Spleen (tissue), 11 donors: ENCODE data around the gene DPY19L3. TPM values are rescaled to one million over a fixed set of nuclear protein-coding genes. Genes with fewer than 3 reads are reported as not detected.

Experiments used
- DNase-seq: peaks from one replicate; pipeline ENCODE4 v3.0.0-alpha.2; 2020
- H3K27ac ChIP-seq, 8 donors: fragments of 200-600 bp; sonication (generic) in 7 of 8; 1 replicate in 4 of 8; 2 replicates in 4 of 8; pipeline versions ENCODE4 v1.5.0 to v1.8.0; 2016 to 2021; ENCODE audit warnings: inconsistent platforms in 4 of 8, mild to moderate bottlenecking in 4 of 8, moderate library complexity in 1 of 8
- H3K27me3 ChIP-seq, 7 donors: fragments of 200-600 bp; sonication (generic) in 6 of 7; replicated peaks in 1 of 7; 1 replicate in 4 of 7; 2 replicates in 3 of 7; pipeline versions ENCODE4 v1.5.0 to v1.8.0; 2016 to 2021; ENCODE audit warnings: inconsistent platforms in 3 of 7, mild to moderate bottlenecking in 1 of 7
- H3K36me3 ChIP-seq, 6 donors: fragments of 200-600 bp; sonication (generic) in 5 of 6; 1 replicate in 4 of 6; 2 replicates in 2 of 6; pipeline versions ENCODE4 v1.5.0 to v1.8.0; 2016 to 2021; ENCODE audit warnings: inconsistent platforms in 2 of 6
- H3K4me1 ChIP-seq, 6 donors: fragments of 200-600 bp; sonication (generic) in 5 of 6; 1 replicate in 3 of 6; 2 replicates in 3 of 6; pipeline versions ENCODE4 v1.5.0 to v1.8.0; 2016 to 2021; ENCODE audit warnings: inconsistent platforms in 3 of 6
- H3K4me3 ChIP-seq, 8 donors: fragments of 200-600 bp; sonication (generic) in 7 of 8; 1 replicate in 4 of 8; 2 replicates in 4 of 8; pipeline versions ENCODE4 v1.5.0 to v1.8.0; 2016 to 2021; ENCODE audit warnings: inconsistent platforms in 4 of 8, mild to moderate bottlenecking in 4 of 8, moderate library complexity in 2 of 8
- H3K9me3 ChIP-seq, 8 donors: fragments of 200-600 bp; sonication (generic) in 7 of 8; 1 replicate in 4 of 8; 2 replicates in 4 of 8; pipeline versions ENCODE4 v1.5.0 to v1.8.0; 2016 to 2021; ENCODE audit warnings: inconsistent platforms in 4 of 8
- CTCF ChIP-seq, 11 experiments: fragments of 200-600 bp in 7 of 11; fragments of 450-650 bp in 4 of 11; sonication (generic) in 4 of 11; IDR thresholded peaks in 8 of 11; conservative IDR thresholded peaks in 3 of 11; 1 replicate in 7 of 11; 2 replicates in 4 of 11; pipeline versions ENCODE4 v1.4.0 to v1.8.0; 2016 to 2021; ENCODE audit warnings: antibody characterized with exemption in 11 of 11, inconsistent platforms in 4 of 11, mild to moderate bottlenecking in 1 of 11
- POLR2A ChIP-seq, 3 donors: fragments of 450-650 bp; IDR thresholded peaks; one replicate each; pipeline ENCODE4 v1.5.1; 2017; ENCODE audit warnings: antibody characterized with exemption in 3 of 3, mild to moderate bottlenecking in 1 of 3
- POLR2AphosphoS5 ChIP-seq, 3 donors: sonication (generic); formaldehyde crosslinking; IDR thresholded peaks; one replicate each; pipeline ENCODE4 v1.5.1; 2017; ENCODE audit warnings: antibody characterized with exemption in 3 of 3
- WGBS, 5 donors: extraction: QIAGEN DNeasy Blood & Tissue Kit in 3 of 5; methylation state at CpG; one replicate each; pipeline versions ENCODE4 v1.1.5 to v1.1.7; 2013 to 2018; 5-methylcytosine and 5-hydroxymethylcytosine counted together
- intact Hi-C: fragments of 100-400 bp; cut with DNase I; formaldehyde crosslinking; loops from one replicate; pipeline ENCODE4 v1.15.0; 2023; ENCODE audit warnings: low total_unique reads
- polyA plus RNA-seq, 3 donors: library from polyadenylated mRNA; stranded (reverse); fragments of 200-250 nt; gene quantifications; one replicate each; pipeline ENCODE4 v1.2.1, GENCODE V29; 2013
- total RNA-seq, 7 donors: library from RNA; depleted of rRNA in 3 of 7; stranded (reverse); fragments of >200 nt in 3 of 7; fragmentation: NEBNext Ultra II Directional in 4 of 7; extraction: Animal tissue kit (Norgen Biotek cat#: 25700) in 4 of 7; gene quantifications; one replicate each; pipeline versions ENCODE4 v1.1.0 to v1.2.1, GENCODE V29; 2016 to 2021
- donor health status: healthy with polysubstance abuse.
- donor health status: DM: no; HTN: no; CAD: no; lungs with moderate emphysema.
- donor health status: DM: no; HTN: no; CAD: no.
- donor health status: Bipolar disorder and iron deficiency.
- donor health status: healthy.
- donor health status: DM: no; HTN: no; CAD: no.
- donor health status: DM: yes; HTN: yes; CAD: no.

The DPY19L3 gene
- total and polyA plus RNA-seq, 10 donors = 5.3 to 57.5 (median 39.4) TPM

DNA sequence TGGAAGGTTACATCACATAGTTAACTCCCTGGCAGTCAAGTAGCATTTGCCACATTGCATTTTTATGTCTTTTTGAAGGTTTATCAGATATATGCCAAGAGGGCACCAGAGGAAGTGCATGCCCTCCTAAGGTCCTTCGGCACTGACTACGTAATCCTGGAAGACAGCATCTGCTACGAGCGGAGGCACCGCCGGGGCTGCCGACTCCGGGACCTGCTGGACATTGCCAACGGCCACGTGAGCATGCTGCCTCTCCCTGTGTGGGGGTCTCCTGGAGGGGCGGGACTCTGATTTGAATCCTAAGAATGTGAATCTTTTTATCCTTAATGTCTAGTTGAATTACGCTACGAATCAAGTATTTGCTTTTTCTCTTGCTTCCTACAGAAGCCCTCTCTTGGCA is 74.8 kb downstream of the DPY19L3 start:
- TF ChIP-seq POLR2AphosphoS5 (IDR thresholded peaks at IDR 0.05) = no peak
- no peak for TF ChIP-seq POLR2A (IDR thresholded peaks at IDR 0.05)
- no peak for TF ChIP-seq CTCF (IDR thresholded peaks at IDR 0.05 in 8 of 11, conservative IDR thresholded peaks at IDR 0.05 in 3 of 11)
- Histone ChIP-seq H3K4me1 (no peaks in the 10 kb centered on the region), H3K27me3 (no peaks in the 10 kb centered on the region), H3K9me3 (no peaks in the 10 kb centered on the region), H3K4me3 (no peak overlapping the region), H3K36me3 (peaks cover 0 to 94% (median 66%) of the 10 kb centered on the region in 6 donors), H3K27ac (no peak overlapping the region)
- 93 to 97% (median 95%) methylated on average over 13 of the region's 13 CpGs for WGBS, 5 donors
- intact Hi-C loops = no loop called here
- no peak for DNase-seq

GRCh38 chr19:32483574-32483973 is 78.0 kb downstream of the DPY19L3 start:
- H3K27ac ChIP-seq = no peak overlapping the region
- H3K4me1 ChIP-seq = no peaks in the 10 kb centered on the region
- peaks cover 0 to 15% (median 11%) of the 10 kb centered on the region in 8 donors for H3K9me3 ChIP-seq
- intact Hi-C loops = no loop called here
- H3K36me3 ChIP-seq = peaks cover 0 to 99% (median 68%) of the 10 kb centered on the region in 6 donors
- DNase-seq = no peak
- no peaks in the 10 kb centered on the region for H3K27me3 ChIP-seq
- no peak overlapping the region for H3K4me3 ChIP-seq
- TF ChIP-seq POLR2AphosphoS5 (IDR thresholded peaks at IDR 0.05) (no peak), CTCF (IDR thresholded peaks at IDR 0.05 in 8 of 11, conservative IDR thresholded peaks at IDR 0.05 in 3 of 11) (no peak), POLR2A (IDR thresholded peaks at IDR 0.05) (no peak)
- WGBS, 5 donors = 86 to 94% (median 90%) methylated on average over 4 of the region's 4 CpGs

GRCh38 chr19:32489971-32490370 is 84.4 kb downstream of the DPY19L3 start:
- intact Hi-C loops = no loop called here
- no peak overlapping the region for H3K27ac ChIP-seq
- H3K27me3 ChIP-seq = no peaks in the 10 kb centered on the region
- no peaks in the 10 kb centered on the region for H3K4me1 ChIP-seq
- WGBS, 5 donors = 85 to 97% (median 89%) methylated on average over 2 of the region's 2 CpGs
- TF ChIP-seq POLR2AphosphoS5 (IDR thresholded peaks at IDR 0.05) = no peak
- TF ChIP-seq CTCF (IDR thresholded peaks at IDR 0.05 in 8 of 11, conservative IDR thresholded peaks at IDR 0.05 in 3 of 11) = no peak
- TF ChIP-seq POLR2A (IDR thresholded peaks at IDR 0.05) = no peak
- H3K9me3 ChIP-seq = peaks cover 0 to 20% (median 11%) of the 10 kb centered on the region in 8 donors
- no peak for DNase-seq
- H3K36me3 ChIP-seq = peaks cover 0 to 40% (median 16%) of the 10 kb centered on the region in 6 donors
- no peak overlapping the region for H3K4me3 ChIP-seq

DNA sequence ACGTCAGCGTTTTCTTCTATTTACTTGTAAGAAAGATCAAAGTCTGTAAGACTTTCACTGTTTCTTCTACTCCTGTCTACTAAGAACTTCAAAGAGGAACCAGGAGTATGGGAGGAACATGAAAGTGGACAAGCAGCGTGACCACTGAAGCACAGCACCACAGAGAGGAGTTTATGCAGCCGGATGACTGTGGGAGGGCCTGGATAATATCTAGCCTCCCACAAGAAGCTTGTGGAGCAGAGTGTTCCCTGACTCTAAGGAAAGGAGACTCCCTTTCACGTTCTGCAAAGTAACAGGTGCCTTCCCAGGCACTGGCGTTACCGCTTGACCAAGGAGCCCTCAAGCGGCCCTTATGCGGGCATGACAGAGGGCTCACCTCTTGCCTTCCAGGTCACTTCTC is 91.8 kb downstream of the DPY19L3 start:
- TF ChIP-seq POLR2AphosphoS5 (IDR thresholded peaks at IDR 0.05) = no peak
- Histone ChIP-seq H3K36me3 (no peaks in the 10 kb centered on the region), H3K27ac (no peak overlapping the region), H3K4me3 (no peak overlapping the region), H3K9me3 (no peaks in the 10 kb centered on the region), H3K27me3 (peaks cover 0 to 10% (median 0%) of the 10 kb centered on the region in 7 donors), H3K4me1 (no peaks in the 10 kb centered on the region)
- intact Hi-C loops = no loop called here
- WGBS, 5 donors = 86 to 95% (median 87%) methylated on average over 8 to 9 of the region's 9 CpGs
- DNase-seq = no peak
